Measurements from ENCODE around the gene CKS2.

DNA sequence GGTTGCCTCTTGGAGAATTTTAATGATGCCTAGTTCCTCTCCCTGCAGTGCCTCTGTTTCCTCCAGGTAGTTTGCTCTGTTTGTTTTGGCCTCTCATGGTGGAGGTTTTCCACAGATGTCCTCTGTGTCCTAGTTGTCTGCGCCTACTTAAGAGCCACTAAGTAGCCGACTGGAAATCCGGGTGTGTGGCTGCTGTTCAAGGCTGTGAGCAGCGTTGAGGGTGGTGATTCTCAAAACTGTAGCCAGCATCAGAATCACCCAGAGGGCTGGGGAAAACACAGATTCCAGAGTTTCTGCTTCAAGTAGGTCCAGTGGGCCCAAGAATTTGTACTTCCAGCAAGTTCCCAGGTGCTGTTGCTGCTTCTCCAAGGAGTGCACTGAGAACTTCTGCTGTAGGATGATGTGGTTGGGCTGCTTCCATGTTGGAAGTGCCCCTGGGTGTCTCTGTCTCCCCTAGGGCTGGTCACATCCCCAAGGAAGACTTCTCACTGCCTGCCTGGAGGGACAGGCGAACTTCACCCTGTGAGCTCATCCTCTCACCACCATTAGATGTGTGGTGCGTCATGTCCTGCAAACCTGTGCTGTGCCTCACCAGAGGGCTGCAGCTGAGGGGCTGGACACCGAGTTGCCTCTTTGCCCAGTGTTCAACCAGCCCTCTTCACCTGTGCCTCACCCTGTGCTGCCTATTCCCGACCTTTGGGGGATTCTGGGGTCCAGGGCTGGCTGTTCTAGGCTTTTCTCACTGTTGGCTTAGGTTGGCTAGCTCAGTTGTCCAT lies 42.1 kb downstream of the CKS2 start:
- TF ChIP-seq, protein P1, sequence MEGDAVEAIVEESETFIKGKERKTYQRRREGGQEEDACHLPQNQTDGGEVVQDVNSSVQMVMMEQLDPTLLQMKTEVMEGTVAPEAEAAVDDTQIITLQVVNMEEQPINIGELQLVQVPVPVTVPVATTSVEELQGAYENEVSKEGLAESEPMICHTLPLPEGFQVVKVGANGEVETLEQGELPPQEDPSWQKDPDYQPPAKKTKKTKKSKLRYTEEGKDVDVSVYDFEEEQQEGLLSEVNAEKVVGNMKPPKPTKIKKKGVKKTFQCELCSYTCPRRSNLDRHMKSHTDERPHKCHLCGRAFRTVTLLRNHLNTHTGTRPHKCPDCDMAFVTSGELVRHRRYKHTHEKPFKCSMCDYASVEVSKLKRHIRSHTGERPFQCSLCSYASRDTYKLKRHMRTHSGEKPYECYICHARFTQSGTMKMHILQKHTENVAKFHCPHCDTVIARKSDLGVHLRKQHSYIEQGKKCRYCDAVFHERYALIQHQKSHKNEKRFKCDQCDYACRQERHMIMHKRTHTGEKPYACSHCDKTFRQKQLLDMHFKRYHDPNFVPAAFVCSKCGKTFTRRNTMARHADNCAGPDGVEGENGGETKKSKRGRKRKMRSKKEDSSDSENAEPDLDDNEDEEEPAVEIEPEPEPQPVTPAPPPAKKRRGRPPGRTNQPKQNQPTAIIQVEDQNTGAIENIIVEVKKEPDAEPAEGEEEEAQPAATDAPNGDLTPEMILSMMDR (IDR thresholded peaks at IDR 0.05 in 8 of 11, conservative IDR thresholded peaks at IDR 0.05 in 3 of 11), result no peak
- no peak for TF ChIP-seq POLR2A (IDR thresholded peaks at IDR 0.05)

All from spleen (tissue), 7 donors.